ENCODE data around the gene DCBLD1.
A peak's percentile ranks its signal among the peaks of the same experiment; 100 is the strongest.

DCBLD1 gene

DNA sequence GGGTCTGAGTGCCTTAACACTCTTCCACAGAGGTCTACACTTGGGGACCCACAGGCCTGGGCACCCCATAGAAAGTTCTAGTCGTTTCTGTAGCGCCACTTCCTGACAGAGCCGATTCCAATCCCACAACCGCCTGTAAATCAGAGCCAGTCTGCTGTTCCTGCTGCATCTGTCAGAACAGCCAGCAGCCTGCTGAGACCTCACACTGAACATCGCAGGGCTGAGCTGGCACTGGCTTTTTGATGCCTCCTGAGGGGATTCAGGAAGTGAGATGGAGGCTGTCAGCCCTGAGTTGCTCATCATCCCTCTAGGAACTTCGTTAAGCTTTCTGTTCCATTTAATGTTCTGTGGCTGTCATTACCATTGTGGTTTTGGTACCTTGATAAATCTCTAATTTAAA, 48.9 kb downstream of the DCBLD1 start:
- DNase-seq (ENCODE audit: low read depth in 2 of 2), result no peak

DNA sequence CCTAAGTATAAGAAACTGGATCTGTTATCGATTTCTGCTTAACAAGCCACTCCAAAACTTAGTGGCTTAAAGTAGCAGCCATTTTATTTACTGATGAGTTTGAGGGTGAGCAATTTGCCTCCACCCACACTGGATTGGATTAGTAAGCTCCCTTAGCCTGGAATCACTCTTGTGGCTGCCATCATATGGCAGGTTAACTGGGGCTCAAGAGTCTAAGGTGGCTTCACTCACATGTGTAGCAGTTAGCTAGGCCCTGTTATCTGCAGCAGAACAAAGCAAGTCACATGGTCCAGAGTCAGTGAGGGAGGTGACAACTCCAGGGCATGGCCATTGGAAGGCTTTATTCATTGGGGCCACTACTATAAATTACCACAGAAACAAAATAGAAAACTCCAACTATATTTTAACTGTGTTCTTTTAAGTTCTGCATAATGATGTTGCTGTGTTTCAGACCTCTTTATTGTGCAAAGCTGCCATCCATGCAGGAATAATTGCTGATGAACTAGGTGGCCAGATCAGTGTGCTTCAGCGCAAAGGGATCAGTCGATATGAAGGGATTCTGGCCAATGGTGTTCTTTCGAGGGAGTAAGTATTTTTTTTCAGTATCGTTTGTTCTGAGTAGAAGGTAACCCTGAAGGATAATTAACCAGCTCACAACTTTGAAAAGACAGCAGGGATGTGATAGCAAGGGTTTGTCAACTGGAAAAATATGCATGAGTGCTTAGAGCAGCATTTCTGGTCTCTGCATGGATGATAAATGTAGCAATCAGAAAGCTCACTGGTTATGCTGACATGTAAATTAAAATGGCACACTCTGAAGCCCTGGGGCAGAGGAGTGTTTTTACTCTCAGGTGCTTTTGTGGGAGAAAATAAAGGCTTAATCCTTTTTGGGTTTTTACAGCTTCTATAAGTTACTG, 49.6 kb downstream of the DCBLD1 start:
- DNase-seq (ENCODE audit: low read depth in 2 of 2), result no peak

DNA sequence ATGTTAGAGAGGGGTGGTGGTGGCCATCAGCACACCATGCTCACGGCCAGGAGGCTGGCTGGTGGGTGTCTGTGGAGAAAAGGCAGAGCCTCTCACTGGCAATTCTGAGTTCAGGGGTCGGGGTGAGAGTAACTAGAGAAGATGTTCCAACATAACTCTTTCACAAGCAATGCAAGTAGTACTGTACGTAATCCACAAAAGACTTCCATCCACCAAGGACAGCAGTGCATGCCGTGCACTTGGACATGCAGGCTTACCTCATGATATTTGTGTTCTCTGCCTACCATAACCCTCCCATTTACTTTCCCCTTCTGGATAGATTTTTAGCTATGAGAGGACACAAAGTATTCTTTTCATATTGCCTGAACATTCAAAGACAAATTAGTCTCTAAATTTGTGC, 51.3 kb downstream of the DCBLD1 start:
- no peak for DNase-seq (ENCODE audit: low read depth in 2 of 2)

DNA sequence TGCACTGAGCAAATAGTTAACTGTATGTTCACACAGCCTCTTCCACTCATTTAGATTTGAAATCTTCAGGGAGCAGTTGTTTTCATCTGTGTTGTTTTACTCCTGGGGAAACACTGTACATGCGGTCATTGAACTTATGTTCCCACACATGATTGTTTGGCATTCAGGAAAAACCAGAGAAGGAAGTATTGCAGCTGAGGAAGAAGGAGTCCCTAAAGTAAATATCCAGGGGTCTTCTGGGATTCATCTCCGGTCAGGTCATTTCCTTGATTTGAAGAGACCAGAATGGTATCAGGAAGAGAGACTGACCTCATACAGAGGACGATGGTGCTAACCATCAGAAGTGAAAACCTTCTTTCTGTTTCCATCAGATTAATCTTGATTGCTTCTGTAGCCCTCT, 52.5 kb downstream of the DCBLD1 start:
- no peak for DNase-seq (ENCODE audit: low read depth in 2 of 2)

DNA sequence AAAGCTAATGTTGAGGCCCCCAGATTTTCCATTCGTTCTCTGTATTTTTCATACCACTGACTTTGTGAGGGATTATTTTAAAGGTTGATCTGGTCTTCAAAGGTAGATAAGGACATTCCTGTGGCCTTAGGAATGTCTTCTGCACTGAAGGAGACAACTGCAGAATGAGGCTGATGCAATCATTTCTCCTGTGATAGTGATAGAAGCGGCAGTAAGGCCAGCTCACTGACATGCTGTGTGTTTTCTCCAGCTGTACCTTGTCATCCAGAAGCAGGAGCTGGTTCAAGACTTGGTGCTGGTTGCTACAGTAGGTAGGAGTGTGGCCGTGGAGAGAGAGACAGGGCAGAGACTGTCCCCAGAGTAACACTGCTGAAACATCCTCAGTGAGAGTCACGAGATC, 53.8 kb downstream of the DCBLD1 start:
- no peak for DNase-seq (ENCODE audit: low read depth in 2 of 2)

DNA sequence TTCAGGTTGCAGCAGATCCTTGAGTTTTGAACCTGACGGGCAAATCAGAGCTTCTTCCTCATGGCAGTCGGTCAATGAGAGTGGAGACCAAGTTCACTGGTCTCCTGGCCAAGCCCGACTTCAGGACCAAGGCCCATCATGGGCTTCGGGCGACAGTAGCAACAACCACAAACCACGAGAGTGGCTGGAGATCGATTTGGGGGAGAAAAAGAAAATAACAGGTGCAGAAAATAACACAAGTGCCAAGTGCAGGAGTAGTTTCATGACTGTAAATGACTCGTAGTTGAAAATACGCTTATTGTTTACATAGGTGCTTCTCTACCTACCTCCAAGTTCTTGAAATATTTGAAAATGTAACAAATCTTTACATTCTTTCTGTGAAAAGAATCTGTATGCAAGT, 56.1 kb downstream of the DCBLD1 start:
- no peak for DNase-seq (ENCODE audit: low read depth in 2 of 2)

DNA sequence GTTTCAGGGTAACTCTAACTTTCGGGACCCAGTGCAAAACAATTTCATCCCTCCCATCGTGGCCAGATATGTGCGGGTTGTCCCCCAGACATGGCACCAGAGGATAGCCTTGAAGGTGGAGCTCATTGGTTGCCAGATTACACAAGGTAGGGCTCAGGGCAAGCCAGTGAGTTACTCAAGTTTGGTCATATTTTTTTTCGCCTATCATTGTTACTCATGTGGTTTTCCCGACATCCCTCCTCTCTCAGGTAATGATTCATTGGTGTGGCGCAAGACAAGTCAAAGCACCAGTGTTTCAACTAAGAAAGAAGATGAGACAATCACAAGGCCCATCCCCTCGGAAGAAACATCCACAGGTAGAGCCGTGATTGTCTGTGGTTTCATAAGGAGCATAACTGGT, 58.2 kb downstream of the DCBLD1 start:
- DNase-seq (ENCODE audit: low read depth in 2 of 2), result no peak

DNA sequence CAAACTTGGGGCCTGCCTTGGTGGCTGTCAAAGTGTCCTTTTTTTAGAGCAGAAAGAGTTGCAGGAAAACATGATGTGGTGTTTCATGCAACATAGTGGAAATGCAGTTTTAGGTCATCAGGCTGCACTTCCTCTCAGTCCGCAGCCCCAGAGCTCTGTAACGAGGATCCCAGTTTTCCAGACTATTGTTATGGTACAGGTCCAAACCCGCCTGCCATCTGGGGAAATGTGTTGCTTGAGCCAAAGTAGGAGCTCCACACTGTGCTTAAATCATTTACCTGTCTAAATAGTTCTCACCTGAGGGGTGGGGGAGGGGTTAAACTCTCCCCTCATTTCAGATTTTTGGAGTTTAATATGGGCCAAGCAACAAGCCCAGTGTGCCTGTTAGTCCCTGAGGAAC, 60.0 kb downstream of the DCBLD1 start:
- no peak for DNase-seq (ENCODE audit: low read depth in 2 of 2)

DNA sequence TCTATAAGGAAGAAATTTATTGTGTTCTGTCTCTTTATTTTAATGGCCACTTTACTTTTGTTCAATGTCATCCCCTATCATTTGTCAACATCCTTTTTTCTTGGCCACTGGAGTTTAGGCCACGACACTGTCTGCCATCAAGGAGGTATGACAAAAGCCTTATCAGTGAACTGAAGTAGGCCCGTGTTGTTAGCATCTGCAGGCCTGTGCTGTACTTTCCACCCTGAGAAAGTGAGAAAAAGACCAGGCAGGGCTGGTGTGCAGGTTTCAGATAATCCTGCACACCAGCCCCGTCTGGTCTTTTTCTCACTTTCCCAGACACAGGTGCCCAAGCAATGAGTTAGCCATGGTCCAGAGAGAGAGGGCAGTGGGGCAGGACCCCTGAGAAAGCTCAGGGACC, 62.2 kb downstream of the DCBLD1 start:
- DNase-seq (ENCODE audit: low read depth in 2 of 2), result no peak

DNA sequence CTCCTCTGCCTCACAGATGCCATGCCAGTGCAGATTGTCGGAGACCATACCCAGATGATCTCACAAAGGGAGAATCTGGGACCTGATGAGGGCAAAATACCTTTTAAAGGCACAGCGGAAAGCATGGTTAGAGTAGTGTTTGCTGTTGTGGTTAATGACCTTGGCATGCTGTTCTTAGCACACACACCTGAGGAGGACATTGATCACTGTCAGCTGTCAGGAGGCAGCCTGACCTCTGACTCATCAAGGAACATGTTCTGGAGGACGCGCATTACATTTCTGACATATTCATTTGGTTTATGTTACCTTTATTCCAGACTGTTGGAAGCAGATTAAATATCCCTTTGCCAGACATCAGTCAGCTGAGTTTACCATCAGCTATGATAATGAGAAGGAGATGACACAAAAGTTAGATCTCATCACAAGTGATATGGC, 62.7 kb downstream of the DCBLD1 start:
- no peak for DNase-seq (ENCODE audit: low read depth in 2 of 2)

DNA sequence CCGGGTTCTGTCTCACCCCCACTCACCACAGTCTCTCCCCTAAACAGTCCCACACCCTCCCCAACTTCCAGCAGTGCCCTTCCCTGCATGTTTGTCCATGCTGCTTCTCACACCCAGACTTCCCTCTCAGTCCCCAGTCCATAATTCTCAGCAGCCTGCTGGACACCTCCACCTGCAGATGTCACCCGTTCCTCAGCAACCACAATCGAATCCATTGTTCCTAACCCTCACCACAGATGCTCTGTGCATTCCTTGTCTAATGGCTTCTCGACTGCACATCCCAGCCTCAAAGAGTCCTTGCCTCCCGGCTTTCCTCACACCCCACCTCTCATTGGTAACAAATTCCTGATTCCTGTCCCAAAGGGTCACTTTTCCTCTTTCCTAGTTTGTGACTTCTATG, 64.2 kb downstream of the DCBLD1 start:
- no peak for DNase-seq (ENCODE audit: low read depth in 2 of 2)

DNA sequence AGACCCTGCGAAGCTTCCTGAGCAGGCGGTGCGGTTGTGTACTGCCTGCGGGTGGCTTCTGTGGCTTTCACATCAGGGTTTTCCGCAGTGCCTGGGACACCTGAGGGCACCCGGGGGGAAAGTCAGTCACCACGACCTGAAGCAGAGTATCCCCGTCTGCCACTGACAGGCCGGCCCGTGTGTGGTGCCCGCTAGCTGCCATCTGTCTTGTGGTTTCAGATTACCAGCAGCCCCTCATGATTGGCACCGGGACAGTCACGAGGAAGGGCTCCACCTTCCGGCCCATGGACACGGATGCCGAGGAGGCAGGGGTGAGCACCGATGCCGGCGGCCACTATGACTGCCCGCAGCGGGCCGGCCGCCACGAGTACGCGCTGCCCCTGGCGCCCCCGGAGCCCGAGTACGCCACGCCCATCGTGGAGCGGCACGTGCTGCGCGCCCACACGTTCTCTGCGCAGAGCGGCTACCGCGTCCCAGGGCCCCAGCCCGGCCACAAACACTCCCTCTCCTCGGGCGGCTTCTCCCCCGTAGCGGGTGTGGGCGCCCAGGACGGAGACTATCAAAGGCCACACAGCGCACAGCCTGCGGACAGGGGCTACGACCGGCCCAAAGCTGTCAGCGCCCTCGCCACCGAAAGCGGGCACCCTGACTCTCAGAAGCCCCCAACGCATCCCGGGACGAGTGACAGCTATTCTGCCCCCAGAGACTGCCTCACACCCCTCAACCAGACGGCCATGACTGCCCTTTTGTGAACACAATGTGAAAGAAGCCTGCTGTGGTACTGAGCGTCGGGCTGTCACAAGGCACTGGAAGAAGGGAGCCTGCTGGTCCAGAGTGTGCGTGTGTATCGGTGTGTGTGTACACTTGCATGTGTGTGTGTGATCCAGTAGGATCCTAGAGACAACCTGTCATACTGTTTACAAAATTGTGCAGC, 65.5 kb downstream of the DCBLD1 start:
- DNase-seq (ENCODE audit: low read depth in 2 of 2), result peak in 1 of 2 donors; percentile 37

DNA sequence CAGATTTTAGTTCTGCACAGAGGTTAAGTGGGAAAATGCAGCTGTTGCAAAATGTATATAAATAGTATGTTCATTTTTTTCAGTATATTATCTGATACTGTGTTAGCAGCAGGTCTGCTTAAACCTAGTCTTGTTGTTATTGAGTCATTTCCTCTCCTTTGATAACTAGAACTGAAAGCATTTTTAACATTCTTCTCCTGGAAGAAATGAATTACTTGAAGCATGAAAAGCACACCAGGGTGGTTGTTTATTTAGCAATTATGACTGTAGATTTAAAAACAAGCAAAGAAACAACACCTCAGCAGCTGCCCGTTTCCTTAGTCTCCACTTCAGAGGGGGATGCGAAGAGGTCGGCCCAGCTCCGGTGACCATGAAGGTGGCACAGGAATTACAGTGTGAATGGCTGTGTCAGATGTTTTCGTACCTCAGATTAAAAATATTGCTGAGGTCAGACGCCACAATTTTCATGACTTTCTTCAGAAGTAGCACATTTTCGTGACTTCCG, 66.4 kb downstream of the DCBLD1 start:
- DNase-seq (ENCODE audit: low read depth in 2 of 2), result no peak

DNA sequence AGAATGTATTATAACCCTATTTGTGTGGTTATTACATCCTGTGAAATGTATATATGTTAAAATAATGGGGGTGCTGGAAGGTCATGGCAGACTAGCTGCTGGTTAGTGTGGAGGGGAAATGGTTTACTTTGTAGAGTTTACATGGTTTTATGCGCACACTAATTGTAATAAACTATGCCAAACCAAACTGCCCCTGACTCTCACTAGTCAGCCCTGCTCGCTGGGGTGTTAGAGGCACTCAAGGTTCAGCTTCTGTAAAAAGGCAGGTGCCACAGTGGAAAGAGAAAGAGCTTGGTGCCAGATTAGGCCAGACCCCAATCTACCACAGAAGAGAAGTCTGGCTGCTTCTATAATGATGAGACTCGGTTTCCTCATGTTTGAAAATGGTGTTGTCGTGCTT, 67.1 kb downstream of the DCBLD1 start:
- no peak for DNase-seq (ENCODE audit: low read depth in 2 of 2)

DNA sequence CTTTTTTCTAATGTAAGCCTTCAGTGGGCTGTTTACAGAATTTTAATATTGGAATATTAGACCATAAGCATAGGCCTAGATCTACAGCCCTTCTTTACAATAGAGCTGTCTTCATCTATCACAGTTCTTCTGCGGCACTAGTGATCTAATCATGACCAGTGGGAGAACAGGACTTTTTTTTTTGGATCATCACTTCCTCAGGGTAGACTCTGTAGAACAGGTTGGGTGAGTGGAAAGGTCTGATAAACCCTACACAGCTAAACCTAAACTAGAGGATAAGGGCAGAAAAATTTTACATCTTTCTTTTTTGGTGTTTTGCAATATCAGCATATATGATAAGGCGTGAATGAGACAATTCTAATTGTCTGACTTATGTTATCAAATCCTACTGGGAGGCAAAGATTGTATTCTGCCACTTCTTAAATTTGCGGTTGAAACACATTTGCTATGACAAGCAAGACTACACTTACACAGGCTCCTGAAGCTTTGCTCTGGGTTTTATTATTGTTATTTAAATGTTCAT, 67.7 kb downstream of the DCBLD1 start:
- DNase-seq (ENCODE audit: low read depth in 2 of 2), result no peak

DNA sequence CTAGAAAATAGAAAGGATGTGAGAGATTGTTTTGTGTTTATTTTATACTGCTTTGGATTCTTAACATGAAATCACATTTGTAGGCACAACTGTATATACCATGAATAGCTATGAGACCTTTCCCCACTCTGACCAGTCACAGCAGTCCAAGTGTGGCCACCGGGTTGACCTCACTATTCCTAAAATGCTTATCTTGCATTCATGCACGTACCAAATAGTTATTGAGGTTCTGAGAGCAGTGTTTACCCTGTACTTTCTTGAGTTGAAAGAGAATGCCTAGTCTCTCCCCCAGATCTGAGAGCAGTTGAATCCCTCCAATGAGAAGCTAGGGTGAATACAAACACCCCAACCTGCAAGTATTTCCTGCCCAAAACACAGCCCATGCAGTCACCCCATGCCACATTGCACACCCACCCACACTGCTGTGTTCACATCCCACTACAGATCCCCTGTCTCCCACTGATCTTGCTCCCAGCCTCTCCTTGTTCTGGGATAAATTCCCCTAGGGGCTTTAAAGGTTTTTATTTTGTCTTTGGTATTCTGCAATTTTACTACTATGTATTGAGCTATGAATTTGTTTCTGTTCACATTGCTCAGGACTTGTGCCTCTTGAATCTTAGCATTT, 68.3 kb downstream of the DCBLD1 start:
- DNase-seq (ENCODE audit: low read depth in 2 of 2), result no peak

DNA sequence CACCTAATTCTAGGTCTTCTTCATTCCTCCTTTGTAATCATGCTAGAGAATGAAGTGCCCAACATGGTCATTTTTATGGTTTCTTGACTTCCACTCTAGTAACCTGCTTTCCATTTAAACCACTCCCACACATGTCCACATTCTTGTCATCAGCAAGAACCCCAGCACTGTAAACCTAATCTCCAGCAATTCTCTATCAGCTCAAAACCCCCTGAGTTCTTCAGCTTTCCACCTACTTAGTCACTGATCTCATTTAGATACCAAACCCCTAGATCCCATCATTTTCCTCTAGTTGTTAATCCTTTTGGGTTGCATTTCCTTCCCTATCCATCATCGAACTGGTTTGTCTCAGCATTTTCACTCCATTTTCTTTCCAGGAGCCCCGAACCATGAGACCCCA, 70.1 kb downstream of the DCBLD1 start:
- no peak for DNase-seq (ENCODE audit: low read depth in 2 of 2)

DNA sequence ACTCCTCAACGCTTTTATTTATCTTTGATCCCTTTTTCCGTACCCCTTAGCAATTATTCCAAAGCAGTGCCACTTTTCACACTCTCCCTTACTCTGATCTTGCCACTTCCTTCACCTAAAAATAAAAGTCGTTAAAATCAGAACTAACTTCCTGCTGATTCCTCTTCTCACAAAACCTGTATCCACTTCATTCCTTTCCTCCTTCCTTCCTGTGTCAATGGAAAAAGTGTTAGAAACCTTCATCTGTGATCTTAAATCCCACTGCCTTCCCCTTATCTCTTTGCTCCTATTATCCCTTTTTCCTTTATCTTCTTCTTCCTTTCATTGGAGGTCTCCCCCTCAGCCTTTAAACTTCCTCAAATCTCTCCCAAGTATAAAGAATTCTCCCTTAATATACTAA, 70.7 kb downstream of the DCBLD1 start:
- DNase-seq (ENCODE audit: low read depth in 2 of 2), result no peak

DNA sequence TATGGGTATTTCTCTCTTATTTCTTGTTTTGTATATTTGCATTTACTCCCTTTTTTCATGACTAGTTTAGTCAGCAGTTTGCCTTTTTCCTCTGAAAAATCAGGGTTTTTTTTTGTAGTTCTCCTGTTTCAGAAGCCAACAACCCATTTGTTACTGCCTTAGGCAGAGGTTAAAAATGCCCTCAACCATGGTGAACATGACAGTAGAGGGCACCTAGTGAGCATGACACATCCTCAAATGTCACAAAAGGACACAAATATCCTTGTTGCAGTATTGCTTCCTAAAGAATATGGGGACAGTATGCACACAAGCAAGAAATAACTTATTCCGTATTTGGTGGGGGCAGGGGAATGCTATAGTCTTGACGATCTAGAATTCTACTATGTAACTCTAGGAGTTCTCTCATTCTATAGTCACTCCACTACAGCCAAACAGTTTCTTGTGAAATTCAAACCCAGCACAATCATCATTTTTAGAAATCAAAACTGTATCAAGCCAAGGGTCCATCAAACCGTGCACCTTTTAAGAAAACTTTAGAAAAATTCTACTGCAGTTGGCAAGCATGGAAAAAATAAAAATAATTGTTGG, 72.9 kb downstream of the DCBLD1 start:
- DNase-seq (ENCODE audit: low read depth in 2 of 2), result no peak

DNA sequence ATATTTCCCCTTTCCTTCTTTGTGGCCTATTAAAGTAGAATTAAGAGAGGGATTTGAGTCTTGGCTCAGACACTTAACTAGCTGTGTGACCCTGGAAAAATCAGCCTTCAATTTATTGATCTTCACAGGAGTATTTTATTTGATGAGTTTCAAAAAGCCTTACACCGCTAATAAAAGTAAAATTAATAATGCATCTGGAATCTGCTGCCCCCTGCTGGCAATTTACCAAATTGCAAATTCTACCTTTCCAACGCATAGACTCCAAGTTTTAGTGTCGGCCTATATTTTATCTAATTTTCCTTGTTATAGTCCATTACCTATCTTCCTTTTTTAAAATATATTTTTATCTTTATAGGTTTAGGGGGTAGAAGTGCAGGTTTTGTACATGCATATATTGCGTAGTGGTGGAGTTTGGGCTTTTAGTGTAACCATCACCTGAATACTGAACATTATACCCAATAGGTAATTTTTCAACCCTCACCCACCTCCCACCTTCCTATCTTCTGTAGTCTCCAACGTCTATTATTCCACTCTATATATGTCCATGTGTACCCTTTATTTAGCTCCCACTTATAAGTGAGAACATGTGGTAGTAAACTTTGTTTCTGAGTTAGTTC, 73.5 kb downstream of the DCBLD1 start:
- DNase-seq (ENCODE audit: low read depth in 2 of 2), result peak in 1 of 2 donors; percentile 21

DNA sequence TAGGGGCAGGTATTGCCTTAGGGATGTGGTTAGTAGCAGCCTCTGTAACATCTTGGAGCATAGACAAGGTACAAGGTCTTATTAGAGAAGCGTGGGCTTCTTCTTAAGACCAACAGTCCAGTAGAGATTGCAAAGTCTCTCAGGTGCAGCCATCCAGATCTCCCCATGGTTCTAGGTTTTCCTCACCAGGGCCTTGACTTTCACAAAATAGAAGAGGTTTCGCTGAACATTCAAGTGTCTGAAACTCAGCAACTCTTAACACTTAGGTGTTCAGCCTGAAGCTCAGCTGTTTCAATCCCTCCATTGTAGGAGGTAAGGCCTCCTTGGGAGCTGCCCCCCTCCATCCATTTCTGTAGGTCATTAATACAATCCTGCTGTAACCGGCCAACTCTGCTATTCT, 75.5 kb downstream of the DCBLD1 start:
- no peak for DNase-seq (ENCODE audit: low read depth in 2 of 2)

Measured in stimulated activated CD8-positive, alpha-beta memory T cell treated with anti-CD3 and anti-CD28 coated beads, Interleukin-2, amount 100 ng/mL, for 48 hours (primary cell).